Thyroid gland (tissue), 4 donors: ENCODE results near the gene MT1F. TPM values are rescaled to one million over a fixed set of nuclear protein-coding genes. Genes with fewer than 3 reads are reported as not detected.
A peak's percentile ranks its signal among the peaks of the same experiment; 100 is the strongest.

ENCODE experiments used
- DNase-seq, 2 donors: peaks; one replicate each; pipeline ENCODE4 v3.0.0-alpha.2; 2019
- H3K27ac ChIP-seq, 3 donors: fragments of 200-600 bp; sonication (generic); 1 replicate in 2 of 3; 2 replicates in 1 of 3; pipeline ENCODE4 v1.5.1; 2016 to 2019; ENCODE audit warnings: mild to moderate bottlenecking in 1 of 3, moderate library complexity in 1 of 3
- H3K27me3 ChIP-seq: fragments of 200-600 bp; sonication (generic); one replicate; pipeline ENCODE4 v1.5.1; 2019
- H3K36me3 ChIP-seq, 2 donors: fragments of 200-600 bp; sonication (generic); one replicate each; pipeline ENCODE4 v1.5.1; 2016 to 2019
- H3K4me1 ChIP-seq, 2 donors: fragments of 200-600 bp; sonication (generic); one replicate each; pipeline ENCODE4 v1.5.1; 2017 to 2019
- H3K4me3 ChIP-seq, 3 donors: fragments of 200-600 bp; sonication (generic); replicated peaks in 1 of 3; 1 replicate in 2 of 3; 2 replicates in 1 of 3; pipeline ENCODE4 v1.5.1; 2016; ENCODE audit warnings: mild to moderate bottlenecking in 1 of 3
- H3K9me3 ChIP-seq: fragments of 200-600 bp; sonication (generic); one replicate; pipeline ENCODE4 v1.5.1; 2017
- CTCF ChIP-seq, 6 experiments: fragments of 200-600 bp in 3 of 6; fragments of 450-650 bp in 3 of 6; sonication (generic) in 3 of 6; IDR thresholded peaks; one replicate each; pipeline ENCODE4 v1.5.1; 2016 to 2019; ENCODE audit warnings: antibody characterized with exemption in 6 of 6, mild to moderate bottlenecking in 2 of 6, inconsistent platforms in 1 of 6, moderate library complexity in 1 of 6
- POLR2A ChIP-seq, 2 donors: fragments of 450-650 bp; IDR thresholded peaks; one replicate each; pipeline ENCODE4 v1.6.1; 2017; ENCODE audit warnings: antibody characterized with exemption in 2 of 2, mild to moderate bottlenecking in 2 of 2, moderate library complexity in 1 of 2
- WGBS, 2 donors: methylation state at CpG; one replicate each; pipeline ENCODE4 v1.1.5; 2017; 5-methylcytosine and 5-hydroxymethylcytosine counted together
- intact Hi-C: fragments of 100-400 bp; cut with DNase I; formaldehyde crosslinking; loops from one replicate; pipeline ENCODE4 v1.15.1; 2023
- total RNA-seq, 4 donors: library from RNA; depleted of rRNA; stranded (reverse); fragments of >200 nt; gene quantifications; one replicate each; pipeline ENCODE4 v1.2.3, GENCODE V29; 2016

The MT1F gene
- total RNA-seq, 4 donors from 2014 or later, result 25.8 to 220 (median 45.1) TPM

GRCh38 chr16:56610017-56610608 lies 47.6 kb upstream of the MT1F start:
- no peaks in the 10 kb centered on the region for H3K36me3 ChIP-seq
- no peaks in the 10 kb centered on the region for H3K27me3 ChIP-seq
- H3K4me3 ChIP-seq, result peak overlapping the region in 2 of 3 donors; percentile 1 to 64
- no peaks in the 10 kb centered on the region for H3K9me3 ChIP-seq
- DNase-seq, result peak; percentile 57 to 58
- 15 to 40% methylated on average over 10 of the region's 10 CpGs for WGBS, 2 donors
- TF ChIP-seq POLR2A (IDR thresholded peaks at IDR 0.05), result peak in 1 of 2 donors; percentile 11
- no peak for TF ChIP-seq CTCF (IDR thresholded peaks at IDR 0.05)
- intact Hi-C loops, result no loop called here
- H3K27ac ChIP-seq, result peak overlapping the region; percentile 89 to 98 (median 97)
- peaks cover 47 to 51% of the 10 kb centered on the region in 2 donors for H3K4me1 ChIP-seq

- Histone ChIP-seq H3K4me1 (peaks cover 46 to 47% of the 10 kb centered on the region in 2 donors), H3K9me3 (no peaks in the 10 kb centered on the region), H3K27ac (peak overlapping the region; percentile 89 to 98 (median 97)), H3K4me3 (peak overlapping the region in 1 of 3 donors; percentile 64), H3K27me3 (no peaks in the 10 kb centered on the region), H3K36me3 (no peaks in the 10 kb centered on the region)
- TF ChIP-seq POLR2A (IDR thresholded peaks at IDR 0.05), result no peak
- no peak for TF ChIP-seq CTCF (IDR thresholded peaks at IDR 0.05)
- intact Hi-C loops, result no loop called here
- DNase-seq, result no peak
- WGBS, 2 donors, result 65 to 71% methylated on average over 2 of the region's 2 CpGs
These were observed 47.1 kb upstream of the MT1F start for GRCh38 chr16:56610609-56611111.

- H3K27me3 ChIP-seq, result no peaks in the 10 kb centered on the region
- H3K9me3 ChIP-seq, result no peaks in the 10 kb centered on the region
- peak; percentile 60 to 69 for DNase-seq
- H3K4me3 ChIP-seq, result no peak overlapping the region
- TF ChIP-seq POLR2A (IDR thresholded peaks at IDR 0.05) (no peak), CTCF (IDR thresholded peaks at IDR 0.05) (no peak)
- intact Hi-C loops, result no loop called here
- peak overlapping the region; percentile 61 to 97 (median 89) for H3K27ac ChIP-seq
- H3K4me1 ChIP-seq, result peaks cover 39 to 40% of the 10 kb centered on the region in 2 donors
- no peaks in the 10 kb centered on the region for H3K36me3 ChIP-seq
- WGBS, 2 donors, result 36 to 54% methylated on average over 2 of the region's 2 CpGs
These were observed 46.4 kb upstream of the MT1F start for GRCh38 chr16:56611281-56611833.

GRCh38 chr16:56613706-56614105 lies 44.1 kb upstream of the MT1F start:
- H3K9me3 ChIP-seq, result no peaks in the 10 kb centered on the region
- TF ChIP-seq CTCF (IDR thresholded peaks at IDR 0.05), result no peak
- TF ChIP-seq POLR2A (IDR thresholded peaks at IDR 0.05), result no peak
- H3K36me3 ChIP-seq, result no peaks in the 10 kb centered on the region
- no peaks in the 10 kb centered on the region for H3K27me3 ChIP-seq
- intact Hi-C loops, result no loop called here
- H3K27ac ChIP-seq, result no peak overlapping the region
- H3K4me3 ChIP-seq, result no peak overlapping the region
- no peak for DNase-seq
- H3K4me1 ChIP-seq, result peaks cover 31 to 42% of the 10 kb centered on the region in 2 donors

- no peak overlapping the region for H3K27ac ChIP-seq
- no peaks in the 10 kb centered on the region for H3K27me3 ChIP-seq
- no peaks in the 10 kb centered on the region for H3K36me3 ChIP-seq
- no peak for DNase-seq
- H3K9me3 ChIP-seq, result no peaks in the 10 kb centered on the region
- no peak overlapping the region for H3K4me3 ChIP-seq
- intact Hi-C loops, result no loop called here
- H3K4me1 ChIP-seq, result peaks cover 29 to 42% of the 10 kb centered on the region in 2 donors
- no peak for TF ChIP-seq POLR2A (IDR thresholded peaks at IDR 0.05)
- TF ChIP-seq CTCF (IDR thresholded peaks at IDR 0.05), result no peak
These were observed 43.2 kb upstream of the MT1F start for GRCh38 chr16:56614549-56614991.
